ENCODE results near the gene NAXE.
"Not testable (repeated sequence)": the region's sequence is repeated elsewhere in the genome, so short reads cannot be mapped to it uniquely, and the experiment has no call there.

The NAXE gene

GRCh38 chr1:156624814-156625435 is 33.3 kb downstream of the NAXE start:
- DNase-seq, result no peak

GRCh38 chr1:156625436-156626078 is 34.0 kb downstream of the NAXE start:
- peak; percentile 34 to 51 for DNase-seq

DNA sequence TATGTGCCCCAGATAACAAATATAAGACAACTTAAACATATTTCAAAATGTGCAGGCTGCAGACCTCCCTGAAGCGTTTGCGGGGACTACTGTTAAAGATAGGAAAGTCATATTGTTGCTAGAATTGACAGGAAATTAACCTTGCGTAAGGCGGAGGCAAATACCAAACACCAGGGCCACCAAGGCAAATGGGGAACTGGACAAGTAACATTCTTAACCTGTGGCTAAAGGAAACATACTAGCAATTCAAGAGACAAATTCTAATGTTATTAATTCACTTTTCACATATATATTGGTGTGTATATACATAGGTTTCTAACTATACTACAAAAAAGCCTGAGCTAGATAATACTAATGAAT is 34.5 kb downstream of the NAXE start:
- no peak for DNase-seq

GRCh38 chr1:156627313-156627880 is 35.8 kb downstream of the NAXE start:
- DNase-seq, result peak; percentile 27 to 64

- no peak for DNase-seq
Measured at GRCh38 chr1:156629823-156630449, 38.4 kb downstream of the NAXE start.

GRCh38 chr1:156631152-156631551 is 39.6 kb downstream of the NAXE start:
- not testable (repeated sequence) for DNase-seq

- no peak for DNase-seq
Measured at GRCh38 chr1:156632355-156632754, 40.8 kb downstream of the NAXE start.

- DNase-seq, result no peak
Measured at GRCh38 chr1:156638189-156638985, 46.8 kb downstream of the NAXE start.

DNA sequence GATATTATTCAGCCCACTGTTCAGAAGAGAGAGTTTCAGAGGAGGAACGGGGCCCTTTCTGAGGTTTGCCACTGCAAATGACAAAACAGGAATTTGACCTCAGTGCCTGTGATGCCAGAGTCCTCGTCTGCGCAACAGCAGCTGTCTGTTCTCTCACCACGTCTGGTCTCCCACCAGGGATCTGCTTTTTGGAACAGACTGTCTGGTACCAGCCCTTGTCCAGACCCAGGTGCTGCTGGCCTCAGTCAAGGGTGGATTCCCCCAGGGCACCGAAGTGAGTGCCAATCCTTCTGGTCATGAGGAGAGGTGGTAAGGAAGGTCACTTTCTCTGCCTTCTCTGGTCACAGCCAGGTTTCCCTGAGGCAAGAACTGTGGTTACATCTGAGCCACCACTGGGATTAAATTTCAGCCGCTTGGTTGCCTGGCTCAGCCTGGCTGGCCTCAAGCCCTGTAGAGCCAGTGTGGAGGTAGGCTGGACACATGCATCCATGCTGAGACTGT is 48.1 kb downstream of the NAXE start:
- DNase-seq, result no peak

DNA sequence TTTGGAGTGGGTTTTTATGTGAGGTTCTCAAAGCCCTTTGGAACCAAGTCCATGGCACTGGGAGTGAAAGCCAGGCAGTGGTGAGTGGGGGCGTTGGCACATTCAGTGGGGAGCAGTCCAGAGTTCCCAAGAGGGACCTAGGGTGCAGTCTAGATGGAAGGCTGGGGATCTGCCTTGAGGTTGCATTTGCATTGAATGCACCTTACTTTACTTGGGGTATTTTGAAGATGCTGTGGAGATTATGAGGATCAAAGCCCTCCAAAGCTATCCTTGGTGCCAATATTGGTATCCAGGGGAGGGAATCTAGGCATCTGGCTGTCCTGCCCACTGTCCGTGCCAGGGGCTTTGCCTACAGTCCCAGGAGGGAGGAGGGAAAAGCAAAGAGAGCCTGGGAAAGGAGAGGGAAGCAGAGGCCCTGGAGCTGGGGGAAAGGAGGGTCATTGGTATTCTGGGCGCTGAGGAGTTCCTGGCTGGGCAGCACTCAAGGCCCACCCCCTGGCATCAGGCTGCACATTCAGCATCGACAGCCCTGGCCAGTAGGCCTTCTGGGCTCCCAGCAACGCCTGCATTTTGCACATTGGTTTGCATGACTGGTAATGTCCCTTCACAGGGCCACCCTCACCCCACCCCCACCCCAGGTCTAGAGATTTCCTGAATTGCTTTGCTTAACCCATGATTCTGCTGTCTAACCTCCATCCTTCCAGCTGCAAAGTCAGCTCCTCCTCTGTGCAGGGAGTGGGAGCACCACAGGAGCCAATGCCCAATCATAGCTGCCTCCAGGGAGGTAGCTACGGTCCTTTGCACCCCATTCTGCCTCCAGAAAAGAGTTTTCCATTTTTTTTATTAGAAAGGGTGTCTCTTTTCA is 49.5 kb downstream of the NAXE start:
- DNase-seq, result no peak

GRCh38 chr1:156641761-156642264 is 50.2 kb downstream of the NAXE start, which contains the start of gene BCAN:
BCAN (plus strand) TSS chr1:156642117; CDS start chr1:156646055, 3,938 bp downstream.
- DNase-seq, result no peak

DNA sequence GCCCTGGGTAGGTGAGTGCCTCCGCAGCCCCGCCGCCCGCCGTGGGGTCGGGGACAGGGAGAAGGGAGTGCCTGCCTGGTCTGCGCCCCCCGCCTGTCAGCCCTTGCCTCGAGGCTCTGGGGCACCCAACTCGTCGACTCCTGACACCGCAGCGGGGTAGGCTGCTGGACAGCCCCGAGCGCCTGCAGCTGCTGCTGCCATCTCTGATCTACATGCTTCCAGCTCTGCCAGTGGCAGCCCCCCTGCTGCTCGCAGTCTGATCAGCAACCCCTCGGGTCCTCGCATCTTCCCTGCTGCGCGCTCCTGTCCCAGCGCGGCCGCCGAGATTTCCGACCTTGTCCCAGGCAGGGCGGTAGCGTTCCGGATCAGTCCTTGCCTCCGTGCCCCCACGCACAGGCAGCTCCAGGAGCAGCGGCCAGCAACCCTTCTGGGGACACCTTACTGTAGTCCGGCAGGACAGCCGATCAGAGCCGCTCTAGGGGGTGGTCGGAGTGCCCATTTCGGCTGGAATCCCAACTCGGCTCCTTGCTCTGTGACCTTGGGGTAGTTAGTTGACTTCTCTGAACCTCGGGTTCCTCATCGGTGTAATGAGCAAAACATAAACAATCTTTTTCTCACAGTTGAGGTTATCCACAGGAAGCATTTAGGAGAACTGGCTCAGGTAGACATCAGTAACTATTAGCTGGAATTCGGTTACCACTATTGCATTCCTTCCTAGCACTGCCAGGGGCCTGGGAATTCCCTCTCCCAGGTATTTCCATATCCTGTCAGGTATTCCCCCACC is 50.9 kb downstream of the NAXE start:
- DNase-seq, result no peak

DNA sequence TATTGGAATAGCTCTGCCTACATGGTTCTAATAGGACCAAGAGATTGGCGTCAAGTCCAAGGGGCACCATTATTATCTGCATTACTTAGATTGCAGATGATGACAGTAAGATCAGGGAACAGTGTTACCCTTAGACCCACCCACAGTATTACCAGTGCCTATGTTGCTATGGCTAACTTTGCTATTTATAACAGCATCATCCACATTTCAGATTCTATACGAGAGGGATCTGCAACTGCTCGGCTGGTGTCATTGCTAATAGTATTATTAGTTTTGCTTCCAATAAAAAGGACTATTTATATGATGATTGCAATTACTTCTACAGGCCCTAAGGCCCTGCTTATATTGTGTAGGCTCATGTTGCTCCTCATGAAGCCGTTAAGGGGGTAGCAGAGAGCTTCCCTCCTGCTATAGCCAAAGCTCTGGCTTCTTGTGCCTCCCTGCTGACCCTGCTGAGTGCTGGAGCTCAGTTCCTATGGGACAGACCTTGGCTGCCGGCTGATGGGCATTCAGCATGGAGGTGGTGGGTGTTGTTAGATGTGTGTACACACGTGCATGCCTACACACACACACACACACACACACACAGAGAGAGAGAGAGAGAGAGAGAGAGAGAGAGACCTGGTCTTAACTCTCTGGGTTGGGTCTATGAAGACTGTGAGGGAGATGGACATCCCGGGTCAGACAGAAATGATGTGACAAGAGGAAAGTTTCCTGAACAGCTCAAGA is 51.6 kb downstream of the NAXE start:
- DNase-seq, result no peak

DNA sequence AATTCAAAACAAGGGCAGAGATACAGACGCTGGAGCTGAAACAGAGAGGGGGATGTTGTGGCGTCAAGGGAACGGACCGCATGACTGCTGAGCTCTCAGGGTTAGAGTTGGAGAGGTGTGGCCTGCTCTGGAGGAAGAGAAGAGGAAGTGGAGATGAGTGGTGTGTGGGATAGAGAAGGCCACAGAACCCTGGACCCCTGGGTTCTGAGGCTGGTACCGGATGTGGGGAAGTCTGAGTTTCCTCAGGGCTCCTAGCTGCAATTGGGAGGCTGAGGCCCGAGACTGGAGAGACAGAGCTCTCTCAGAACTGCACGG is 52.2 kb downstream of the NAXE start:
- DNase-seq, result no peak

Measured in NCI-H1930 (cell line).